H9 (cell line): ENCODE results near the gene TSPYL4. TPM values are rescaled to one million over a fixed set of nuclear protein-coding genes. Genes with fewer than 3 reads are reported as not detected.

Source experiments
- DNase-seq: peaks from one replicate; pipeline ENCODE4 v3.0.0-alpha.2; 2017
- H2AFZ ChIP-seq: one replicate; pipeline ENCODE4 v1.6.1; 2013; ENCODE audit warnings: mild to moderate bottlenecking, low read length, control low read depth, moderate library complexity
- H2AK5ac ChIP-seq: 2 replicates; pipeline ENCODE4 v1.6.1; 2013; ENCODE audit warnings: low read length, control low read depth, mixed read lengths; ENCODE audit not compliant: insufficient read length
- H2BK120ac ChIP-seq: one replicate; pipeline ENCODE4 v1.6.1; 2013; ENCODE audit warnings: low read depth, mild to moderate bottlenecking, low read length, control low read depth, inconsistent platforms; ENCODE audit not compliant: poor library complexity, severe bottlenecking
- H2BK12ac ChIP-seq: 2 replicates; pipeline ENCODE4 v1.6.1; 2013; ENCODE audit warnings: low read length, control low read depth, mixed read lengths, low read depth; ENCODE audit not compliant: insufficient read length
- H2BK15ac ChIP-seq: 2 replicates; pipeline ENCODE4 v1.6.1; 2013; ENCODE audit warnings: low read depth, low read length, control low read depth
- H2BK20ac ChIP-seq: one replicate; pipeline ENCODE4 v1.6.1; 2013; ENCODE audit warnings: low read depth, mild to moderate bottlenecking, low read length, control low read depth, inconsistent platforms; ENCODE audit not compliant: poor library complexity, severe bottlenecking
- H2BK5ac ChIP-seq: 2 replicates; pipeline ENCODE4 v1.6.1; 2013; ENCODE audit warnings: low read length, control low read depth, mixed read lengths; ENCODE audit not compliant: insufficient read length
- H3K14ac ChIP-seq: 2 replicates; pipeline ENCODE4 v1.6.1; 2013; ENCODE audit warnings: low read length, control low read depth; ENCODE audit not compliant: insufficient read depth
- H3K18ac ChIP-seq: 2 replicates; pipeline ENCODE4 v1.6.1; 2013; ENCODE audit warnings: low read depth, mild to moderate bottlenecking, mixed read lengths, low read length, control low read depth; ENCODE audit not compliant: insufficient read length
- H3K23ac ChIP-seq: 2 replicates; pipeline ENCODE4 v1.6.1; 2013; ENCODE audit warnings: low read length, control low read depth, mixed read lengths, low read depth; ENCODE audit not compliant: insufficient read length
- H3K23me2 ChIP-seq: 2 replicates; pipeline ENCODE4 v1.6.1; 2013; ENCODE audit warnings: low read depth, mild to moderate bottlenecking, mixed read lengths, low read length, control low read depth; ENCODE audit not compliant: insufficient read length, poor library complexity, severe bottlenecking
- H3K27ac ChIP-seq: 2 replicates; pipeline ENCODE4 v1.5.1; 2013; ENCODE audit warnings: low read length, control low read depth, mixed read lengths, low read depth; ENCODE audit not compliant: insufficient read length
- H3K27me3 ChIP-seq: 2 replicates; pipeline ENCODE4 v1.6.1; 2013; ENCODE audit warnings: low read length, control low read depth, inconsistent platforms; ENCODE audit not compliant: insufficient read depth
- H3K4ac ChIP-seq: 2 replicates; pipeline ENCODE4 v1.6.1; 2013; ENCODE audit warnings: low read depth, mild to moderate bottlenecking, control low read depth, inconsistent platforms, low read length, moderate library complexity
- H3K4me1 ChIP-seq: 2 replicates; pipeline ENCODE4 v1.6.1; 2013; ENCODE audit warnings: low read length, control low read depth, inconsistent platforms; ENCODE audit not compliant: insufficient read depth
- H3K4me2 ChIP-seq: 2 replicates; pipeline ENCODE4 v1.6.1; 2013; ENCODE audit warnings: low read length, control low read depth, mixed read lengths; ENCODE audit not compliant: insufficient read length, insufficient read depth
- H3K56ac ChIP-seq: 2 replicates; pipeline ENCODE4 v1.6.1; 2013; ENCODE audit warnings: low read depth, mild to moderate bottlenecking, mixed read lengths, low read length, control low read depth; ENCODE audit not compliant: insufficient read length
- H3K79me1 ChIP-seq: 2 replicates; pipeline ENCODE4 v1.6.1; 2013; ENCODE audit warnings: low read depth, mild to moderate bottlenecking, moderate library complexity, low read length, control low read depth, inconsistent platforms; ENCODE audit not compliant: insufficient read depth, poor library complexity, severe bottlenecking
- H3K79me2 ChIP-seq: 2 replicates; pipeline ENCODE4 v1.6.1; 2013; ENCODE audit warnings: low read length, control low read depth, inconsistent platforms; ENCODE audit not compliant: insufficient read depth
- H3K9ac ChIP-seq: 2 replicates; pipeline ENCODE4 v1.6.1; 2013; ENCODE audit warnings: low read length, control low read depth, mixed read lengths; ENCODE audit not compliant: insufficient read length; ENCODE audit errors: extremely low read depth
- H3K9me3 ChIP-seq: one replicate; pipeline ENCODE4 v1.6.1; 2013; ENCODE audit warnings: low read depth, low read length, inconsistent platforms; ENCODE audit not compliant: control insufficient read depth
- H3T11ph ChIP-seq: one replicate; pipeline ENCODE4 v1.6.1; 2013; ENCODE audit warnings: mild to moderate bottlenecking, low read length, control low read depth, inconsistent platforms
- H4K20me1 ChIP-seq: one replicate; pipeline ENCODE4 v1.6.1; 2013; ENCODE audit not compliant: control insufficient read depth, insufficient read length, insufficient read depth
- H4K5ac ChIP-seq: 2 replicates; pipeline ENCODE4 v1.6.1; 2013; ENCODE audit warnings: low read depth, mild to moderate bottlenecking, mixed read lengths, low read length, control low read depth; ENCODE audit not compliant: insufficient read length
- H4K8ac ChIP-seq: replicated peaks from 2 replicates; pipeline ENCODE4 v1.6.1; 2013; ENCODE audit warnings: low read length, control low read depth, mixed read lengths, low read depth; ENCODE audit not compliant: insufficient read length
- H4K91ac ChIP-seq: 2 replicates; pipeline ENCODE4 v1.6.1; 2013; ENCODE audit warnings: low read depth, mild to moderate bottlenecking, moderate library complexity, mixed read lengths, low read length, control low read depth; ENCODE audit not compliant: insufficient read length
- H3K27ac Mint-ChIP-seq, 3 experiments: 2 replicates in 2 of 3; 3 replicates in 1 of 3; pipeline ENCODE4 v1.8.0; 2020 to 2021; ENCODE audit warnings: mixed read lengths in 3 of 3, mild to moderate bottlenecking in 1 of 3, moderate library complexity in 1 of 3
- H3K27me3 Mint-ChIP-seq: 2 replicates; pipeline ENCODE4 v1.8.0; 2021; ENCODE audit warnings: low read depth, mild to moderate bottlenecking, moderate library complexity, mixed read lengths
- H3K36me3 Mint-ChIP-seq, 3 experiments: 2 replicates in 2 of 3; 3 replicates in 1 of 3; pipeline ENCODE4 v1.8.0; 2020 to 2021; ENCODE audit warnings: low read depth in 3 of 3, mixed read lengths in 3 of 3; ENCODE audit not compliant: insufficient read depth in 1 of 3
- H3K4me1 Mint-ChIP-seq, 2 experiments: 2 replicates each; pipeline ENCODE4 v1.8.0; 2020; ENCODE audit warnings: mixed read lengths in 2 of 2
- H3K4me3 Mint-ChIP-seq, 2 experiments: 2 replicates in 1 of 2; 3 replicates in 1 of 2; pipeline ENCODE4 v1.8.0; 2020 to 2021; ENCODE audit warnings: mild to moderate bottlenecking in 2 of 2, mixed read lengths in 2 of 2, moderate library complexity in 1 of 2
- H3K9me3 Mint-ChIP-seq, 2 experiments: 2 replicates in 1 of 2; 3 replicates in 1 of 2; pipeline ENCODE4 v1.8.0; 2020; ENCODE audit warnings: mild to moderate bottlenecking in 2 of 2, mixed read lengths in 2 of 2, moderate library complexity in 1 of 2
- CTCF ChIP-seq: fragments of 200-600 bp; sonication (generic); conservative IDR thresholded peaks from 3 replicates; pipeline ENCODE4 v1.8.0; 2021; ENCODE audit warnings: antibody characterized with exemption, mild to moderate bottlenecking
- WGBS: extraction: QIAGEN DNeasy Blood & Tissue Kit; methylation state at CpG from one replicate; pipeline ENCODE4 v1.1.7; 2013; ENCODE audit warnings: missing lambda C conversion rate, low lambda C conversion rate, mixed read lengths; ENCODE audit not compliant: insufficient read length; ENCODE audit errors: extremely low coverage; 5-methylcytosine and 5-hydroxymethylcytosine counted together
- total RNA-seq: library from RNA; stranded (reverse); gene quantifications from 2 replicates; pipeline ENCODE4 v1.2.1, GENCODE V29; 2021

Gene TSPYL4
- total RNA-seq, 1 experiment from 2014 or later = 19.0 TPM

GRCh38 chr6:116234689-116235088 is 19.2 kb downstream of the TSPYL4 start:
- Histone ChIP-seq H4K20me1 (no peaks in the 10 kb centered on the region), H3K23ac (no peak overlapping the region), H4K5ac (no peak overlapping the region), H3K4ac (no peak overlapping the region), H3K14ac (no peak overlapping the region), H4K91ac (no peak overlapping the region), H3K79me2 (no peaks in the 10 kb centered on the region), H2BK20ac (no peak overlapping the region), H2BK120ac (no peak overlapping the region), H4K8ac (no peak overlapping the region), H3K4me1 (no peaks in the 10 kb centered on the region), H3K18ac (no peak overlapping the region), H3K23me2 (no peaks in the 10 kb centered on the region), H3K27me3 (no peaks in the 10 kb centered on the region), H3K79me1 (no peaks in the 10 kb centered on the region), H2BK15ac (no peak overlapping the region), H2AK5ac (no peak overlapping the region), H3T11ph (no peak overlapping the region), H3K4me2 (no peak overlapping the region), H3K9me3 (no peaks in the 10 kb centered on the region), H2AFZ (no peak overlapping the region), H3K56ac (no peak overlapping the region), H2BK12ac (no peak overlapping the region), H3K9ac (no peak overlapping the region), H2BK5ac (no peak overlapping the region), H3K27ac (no peak overlapping the region)
- Mint-ChIP-seq H3K36me3 (peaks cover 0 to 21% (median 14%) of the 10 kb centered on the region in 3 experiments; a peak in 4 of 7 replicates), H3K9me3 (no peaks in the 10 kb centered on the region), H3K27ac (no peak overlapping the region), H3K27me3 (no peaks in the 10 kb centered on the region), H3K4me1 (peaks cover 0 to 1% of the 10 kb centered on the region in 2 experiments; a peak in 2 of 4 replicates), H3K4me3 (no peak overlapping the region)
- DNase-seq = no peak
- TF ChIP-seq CTCF = no peak
- WGBS = no CpG with 5 or more reads among the region's 3 CpGs
